K562 (cell line): ENCODE results near the gene USP6. TPM values are rescaled to one million over a fixed set of nuclear protein-coding genes. Genes with fewer than 3 reads are reported as not detected.

ENCODE experiments used
- ARID4B ChIP-seq: sonication (generic); formaldehyde crosslinking; IDR thresholded peaks from 2 replicates; pipeline ENCODE4 v1.8.0; 2022; ENCODE audit warnings: mild to moderate bottlenecking, missing genetic modification reagents
- CHD2 ChIP-seq: IDR thresholded peaks from 2 replicates; pipeline ENCODE4 v1.6.1; 2011; ENCODE audit warnings: low read depth, low read length
- HCFC1 ChIP-seq: IDR thresholded peaks from 2 replicates; pipeline ENCODE4 v1.6.1; 2012; ENCODE audit warnings: low read depth, low read length, improper control_type of control experiment
- HIVEP1 ChIP-seq: fragments of 250-450 bp; sonication (Bioruptor Pico); IDR thresholded peaks from 2 replicates; pipeline ENCODE4 v1.4.0; 2020; ENCODE audit warnings: mild to moderate bottlenecking
- HOMEZ ChIP-seq: fragments of 250-450 bp; sonication (Bioruptor Pico); IDR thresholded peaks from 2 replicates; pipeline ENCODE4 v1.4.0; 2020; ENCODE audit warnings: mild to moderate bottlenecking, moderate library complexity
- KLF16 ChIP-seq: IDR thresholded peaks from 2 replicates; pipeline ENCODE4 v1.6.1; 2016; ENCODE audit warnings: antibody characterized with exemption
- MEIS2 ChIP-seq: fragments of 450-650 bp; IDR thresholded peaks from 2 replicates; pipeline ENCODE4 v1.6.1; 2014; ENCODE audit warnings: mild to moderate bottlenecking; ENCODE audit not compliant: partially characterized antibody
- MITF ChIP-seq: IDR thresholded peaks from 2 replicates; pipeline ENCODE4 v1.6.1; 2014; ENCODE audit warnings: antibody characterized with exemption
- RNF219 ChIP-seq: fragments of 250-450 bp; sonication (Bioruptor Pico); IDR thresholded peaks from 2 replicates; pipeline ENCODE4 v1.5.0; 2022; ENCODE audit warnings: mild to moderate bottlenecking
- ZBTB33 ChIP-seq: sonication (generic); formaldehyde crosslinking; IDR thresholded peaks from 2 replicates; pipeline ENCODE4 v1.8.1; 2023; ENCODE audit warnings: mild to moderate bottlenecking, missing genetic modification reagents
- ZBTB7A ChIP-seq: IDR thresholded peaks from 2 replicates; pipeline ENCODE4 v1.6.1; 2011; ENCODE audit warnings: low read depth, mild to moderate bottlenecking, low read length, moderate library complexity, borderline replicate concordance; ENCODE audit not compliant: control insufficient read depth
- ZHX1 ChIP-seq: fragments of 150-350 bp; conservative IDR thresholded peaks from 2 replicates; pipeline ENCODE4 v1.6.1; 2014; ENCODE audit warnings: low read length
- polyA plus RNA-seq, 8 experiments: library from polyadenylated mRNA; depleted of rRNA in 4 of 8; stranded (reverse) in 5 of 8; unstranded in 3 of 8; fragments of >200 nt; fragmentation: Nextera tagmentation in 2 of 8; fragmentation: Illumina TruSeq in 1 of 8; extraction: Ambion mirVana in 2 of 8; extraction: Trizol in 1 of 8; gene quantifications; 2 replicates each; pipeline versions ENCODE4 v1.2.1 to v1.2.3, GENCODE V29; 2011 to 2014; ENCODE audit warnings: inconsistent platforms in 1 of 8, missing spikeins in 1 of 8
- total RNA-seq, 7 experiments: library from RNA; depleted of rRNA in 6 of 7; stranded (reverse); fragments of >200 nt in 6 of 7; fragmentation: Illumina TruSeq in 2 of 7; extraction: Trizol in 2 of 7; gene quantifications; 2 replicates each; pipeline versions ENCODE4 v1.2.1 to v1.2.3, GENCODE V29; 2011 to 2021; ENCODE audit warnings: low replicate concordance in 1 of 7

USP6 gene
- total and polyA plus RNA-seq, 9 of the 15 experiments (the other 6 are each of a cell fraction or from before 2014, with no cell fraction given): 0.01 to 0.09 (median 0.04) TPM; not detected in 4

GRCh38 chr17:5110816-5111215 lies 5.0 kb upstream of the USP6 start (continued):
- TF ChIP-seq ARID4B (CRISPR knock-in tag) (no peak), HOMEZ (CRISPR knock-in tag) (no peak), ZBTB7A (no peak), ZHX1 (no peak), HCFC1 (no peak), ZBTB33 (no peak), RNF219 (CRISPR knock-in tag) (no peak), HIVEP1 (CRISPR knock-in tag) (no peak), MEIS2 (no peak), MITF (peak; percentile 53; the same call in 1 of the 2 replicates), KLF16 (no peak), CHD2 (no peak)
